HG03460 (cell line): ENCODE results near the gene CPNE6.
A peak's percentile ranks its signal among the peaks of the same experiment; 100 is the strongest.
"Not testable (repeated sequence)": the region's sequence is repeated elsewhere in the genome, so short reads cannot be mapped to it uniquely, and the experiment has no call there.

Experiments used
- ATAC-seq: cut with Tn5 transposase; IDR thresholded peaks from one replicate; pipeline ENCODE4 v1.9.1; 2021; ENCODE audit not compliant: unreplicated experiment

Gene CPNE6

GRCh38 chr14:24102357-24103048, 31.1 kb downstream of the CPNE6 start:
- ATAC-seq, result no peak

- ATAC-seq, result no peak
Observed at GRCh38 chr14:24103451-24103850, 32.1 kb downstream of the CPNE6 start.

DNA sequence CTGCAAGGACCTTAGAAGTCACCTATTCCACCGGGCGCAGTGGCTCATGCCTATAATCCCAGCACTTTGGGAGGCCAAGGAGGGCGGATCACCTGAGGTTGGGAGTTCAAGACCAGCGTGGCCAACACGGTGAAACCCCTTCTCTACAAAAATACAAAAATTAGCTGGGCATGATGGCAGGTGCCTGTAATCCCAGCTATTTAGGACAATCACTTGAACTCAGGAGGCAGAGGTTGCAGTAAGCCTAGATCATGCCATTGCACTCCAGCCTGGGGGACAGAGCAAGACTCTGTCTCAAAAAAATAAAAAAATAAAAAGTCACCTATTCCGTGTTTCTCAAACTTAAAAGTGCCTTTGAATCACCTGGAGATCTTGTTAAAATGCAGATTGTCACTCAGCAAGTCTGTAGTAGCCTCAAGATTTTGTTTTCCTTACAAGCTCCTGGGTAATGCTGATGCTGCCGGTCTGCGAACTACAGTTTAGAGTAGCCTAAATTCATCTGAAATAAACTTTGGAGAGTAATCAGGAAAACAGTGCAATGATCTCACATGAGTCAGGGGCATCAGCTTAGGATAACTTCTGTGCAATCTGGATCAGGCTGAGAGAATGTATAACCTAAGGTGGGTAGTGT, 34.4 kb downstream of the CPNE6 start:
- ATAC-seq, result not testable (repeated sequence)

GRCh38 chr14:24106672-24107271, 35.4 kb downstream of the CPNE6 start:
- ATAC-seq, result no peak

- ATAC-seq, result peak; percentile 29
Observed at GRCh38 chr14:24108336-24108874, 37.0 kb downstream of the CPNE6 start.

DNA sequence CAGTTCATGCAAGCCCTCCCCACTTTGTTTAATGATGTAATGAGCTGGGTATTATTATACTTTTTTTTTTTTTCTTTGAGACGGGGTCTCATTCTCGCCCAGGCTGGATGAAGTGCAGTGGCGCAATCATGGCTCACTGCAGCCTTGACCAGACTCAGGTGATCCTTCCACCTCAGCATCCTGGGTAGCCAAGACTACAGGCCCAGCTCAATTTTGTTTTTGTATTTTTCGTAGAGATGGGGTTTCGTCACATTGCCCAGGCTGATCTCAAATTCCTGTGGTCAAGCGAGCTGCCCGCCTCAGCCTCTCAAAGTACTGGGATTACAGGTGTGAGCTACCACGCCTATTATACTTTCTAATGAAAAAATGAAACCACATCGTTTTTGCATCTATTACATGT, 38.7 kb downstream of the CPNE6 start:
- no peak for ATAC-seq

GRCh38 chr14:24110523-24110922, 39.2 kb downstream of the CPNE6 start:
- ATAC-seq, result no peak

GRCh38 chr14:24113379-24113800, 42.0 kb downstream of the CPNE6 start:
- ATAC-seq, result no peak

- ATAC-seq, result peak; percentile 33
Observed at GRCh38 chr14:24113801-24114531, 42.6 kb downstream of the CPNE6 start.

GRCh38 chr14:24114532-24115421, 43.4 kb downstream of the CPNE6 start, which contains the start of the genes DCAF11 and NRL:
DCAF11 (plus strand) TSS chr14:24114777; CDS start chr14:24115595, 818 bp downstream.
NRL (minus strand) TSS chr14:24114949; CDS start chr14:24082848, 32,101 bp downstream.
- peak; percentile 82 for ATAC-seq

- no peak for ATAC-seq
Observed at GRCh38 chr14:24115422-24116127, 44.2 kb downstream of the CPNE6 start.

DNA sequence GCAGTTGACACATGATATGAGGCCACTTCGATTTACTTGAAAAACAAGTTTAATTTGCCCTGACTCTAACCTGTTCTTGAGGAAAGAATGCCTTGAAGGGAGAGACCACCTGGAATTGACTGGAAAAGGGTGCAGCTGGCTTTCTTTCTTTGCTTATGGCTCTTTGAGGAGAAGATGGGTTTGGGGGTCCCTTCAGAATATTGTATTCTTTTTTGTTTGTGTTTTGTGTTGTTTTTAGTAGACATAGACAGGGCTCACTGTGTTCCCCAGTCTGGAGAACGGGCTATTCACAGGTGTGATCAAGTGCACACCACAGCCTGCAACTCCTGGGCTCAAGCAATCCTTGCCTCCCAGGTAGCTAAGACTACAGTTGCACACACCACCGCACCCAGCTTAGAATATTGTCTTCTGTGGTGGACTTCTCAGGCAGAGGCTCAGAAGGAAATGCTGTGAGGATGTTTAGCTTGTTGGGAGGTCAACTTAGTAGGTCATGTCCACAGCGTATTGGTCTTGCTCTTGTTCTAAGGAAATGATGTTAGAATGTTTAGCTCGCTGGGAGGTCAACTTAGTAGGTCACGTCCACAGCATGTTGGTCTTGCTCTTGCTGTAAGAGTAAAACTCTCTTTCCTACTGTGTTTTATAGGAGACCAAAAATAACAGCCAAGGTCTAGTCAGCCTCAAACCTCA, 44.9 kb downstream of the CPNE6 start:
- no peak for ATAC-seq

- no peak for ATAC-seq
Observed at GRCh38 chr14:24117179-24117578, 45.8 kb downstream of the CPNE6 start.

DNA sequence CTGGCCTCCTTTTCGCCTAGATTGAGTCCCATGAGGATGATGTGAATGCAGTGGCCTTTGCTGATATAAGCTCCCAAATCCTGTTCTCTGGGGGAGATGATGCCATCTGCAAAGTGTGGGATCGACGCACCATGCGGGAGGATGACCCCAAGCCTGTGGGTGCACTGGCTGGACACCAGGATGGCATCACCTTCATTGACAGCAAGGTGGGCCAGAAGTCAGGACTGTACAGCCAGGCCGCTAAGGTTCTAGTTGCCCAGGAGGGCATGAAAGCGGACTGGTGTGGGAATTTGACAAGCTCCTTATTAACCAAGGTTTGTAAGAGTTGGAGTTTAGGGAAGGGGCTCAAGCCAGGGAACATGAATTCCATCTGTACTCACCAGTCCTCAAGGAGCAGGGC, 48.3 kb downstream of the CPNE6 start:
- ATAC-seq, result no peak

GRCh38 chr14:24121210-24121609, 49.8 kb downstream of the CPNE6 start:
- no peak for ATAC-seq

DNA sequence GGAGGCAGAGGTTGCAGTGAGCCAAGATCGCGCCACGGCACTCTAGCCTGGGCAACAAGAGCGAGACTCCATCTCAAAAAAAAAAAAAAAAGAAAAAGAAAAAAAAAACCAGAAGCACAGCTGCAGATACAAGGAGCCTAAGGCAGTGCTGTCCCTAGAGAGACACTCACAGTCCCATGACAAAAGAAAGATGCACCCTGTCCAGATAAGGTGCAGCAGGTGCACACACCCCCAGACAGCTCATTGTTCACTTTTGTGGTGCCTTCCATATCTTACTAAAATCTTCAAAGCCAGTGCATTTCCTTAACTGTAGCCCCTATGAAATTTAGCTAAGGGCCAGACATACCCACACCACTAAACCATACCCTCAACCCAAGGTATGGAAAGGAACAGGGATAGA, 51.1 kb downstream of the CPNE6 start:
- ATAC-seq, result no peak

GRCh38 chr14:24122898-24123297, 51.5 kb downstream of the CPNE6 start:
- ATAC-seq, result no peak

- peak; percentile 57 for ATAC-seq
Observed at GRCh38 chr14:24123424-24124417, 52.4 kb downstream of the CPNE6 start.
